ENCODE results near the gene SCD. TPM values are rescaled to one million over a fixed set of nuclear protein-coding genes. Genes with fewer than 3 reads are reported as not detected.

SCD gene
- total RNA-seq, 1 experiment from 2014 or later = 449 TPM

DNA sequence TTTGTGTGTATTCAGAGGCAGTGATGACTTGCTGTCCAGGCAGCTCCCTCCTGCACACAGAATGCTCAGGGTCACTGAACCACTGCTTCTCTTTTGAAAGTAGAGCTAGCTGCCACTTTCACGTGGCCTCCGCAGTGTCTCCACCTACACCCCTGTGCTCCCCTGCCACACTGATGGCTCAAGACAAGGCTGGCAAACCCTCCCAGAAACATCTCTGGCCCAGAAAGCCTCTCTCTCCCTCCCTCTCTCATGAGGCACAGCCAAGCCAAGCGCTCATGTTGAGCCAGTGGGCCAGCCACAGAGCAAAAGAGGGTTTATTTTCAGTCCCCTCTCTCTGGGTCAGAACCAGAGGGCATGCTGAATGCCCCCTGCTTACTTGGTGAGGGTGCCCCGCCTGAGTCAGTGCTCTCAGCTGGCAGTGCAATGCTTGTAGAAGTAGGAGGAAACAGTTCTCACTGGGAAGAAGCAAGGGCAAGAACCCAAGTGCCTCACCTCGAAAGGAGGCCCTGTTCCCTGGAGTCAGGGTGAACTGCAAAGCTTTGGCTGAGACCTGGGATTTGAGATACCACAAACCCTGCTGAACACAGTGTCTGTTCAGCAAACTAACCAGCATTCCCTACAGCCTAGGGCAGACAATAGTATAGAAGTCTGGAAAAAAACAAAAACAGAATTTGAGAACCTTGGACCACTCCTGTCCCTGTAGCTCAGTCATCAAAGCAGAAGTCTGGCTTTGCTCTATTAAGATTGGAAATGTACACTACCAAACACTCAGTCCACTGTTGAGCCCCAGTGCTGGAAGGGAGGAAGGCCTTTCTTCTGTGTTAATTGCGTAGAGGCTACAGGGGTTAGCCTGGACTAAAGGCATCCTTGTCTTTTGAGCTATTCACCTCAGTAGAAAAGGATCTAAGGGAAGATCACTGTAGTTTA lies 15.8 kb downstream of the SCD start:
- no peaks in the 10 kb centered on the region for H3K27me3 ChIP-seq (replicated peaks; ENCODE audit: control insufficient read depth, insufficient read depth, low read length)
- no peak for TF ChIP-seq CTCF (IDR thresholded peaks at IDR 0.05; ENCODE audit: insufficient read depth in 1 of 2, low read depth in 1 of 2, low read length in 1 of 2, severe bottlenecking in 1 of 2, unreplicated experiment in 1 of 2)
- BruUV-seq (replicated peaks) = no TSS peak
- Mint-ChIP-seq H3K27me3 (ENCODE audit: insufficient read depth, unreplicated experiment) (no peaks in the 10 kb centered on the region), H3K4me1 (ENCODE audit: low read depth, unreplicated experiment) (peaks cover 40% of the 10 kb centered on the region), H3K27ac (ENCODE audit: unreplicated experiment) (peak overlapping the region; percentile 76), H3K9me3 (ENCODE audit: unreplicated experiment) (peaks cover 1% of the 10 kb centered on the region), H3K4me3 (ENCODE audit: unreplicated experiment) (no peak overlapping the region), H3K36me3 (ENCODE audit: insufficient read depth, unreplicated experiment) (peaks cover 60% of the 10 kb centered on the region)
- H3K4me1 ChIP-seq = peaks cover 41% of the 10 kb centered on the region
- CTCF ChIA-PET = interaction anchor here (1.1 kb wide), 1 partner anchor 20 kb away, joined by 3 read pairs; no protein-coding TSS in a partner anchor
- H3K36me3 ChIP-seq (ENCODE audit: control insufficient read depth, insufficient read depth, low read length) = peaks cover 2% of the 10 kb centered on the region; the same call in 1 of the 2 replicates
- no peak for DNase-seq
- no peaks in the 10 kb centered on the region for H3K9me3 ChIP-seq
- POLR2A ChIA-PET = no interaction called here
- intact Hi-C loops (cut with micrococcal nuclease; ENCODE audit: unreplicated experiment) = no loop called here
- H3K4me3 ChIP-seq (ENCODE audit: low read depth, low read length) = no peak overlapping the region

DNA sequence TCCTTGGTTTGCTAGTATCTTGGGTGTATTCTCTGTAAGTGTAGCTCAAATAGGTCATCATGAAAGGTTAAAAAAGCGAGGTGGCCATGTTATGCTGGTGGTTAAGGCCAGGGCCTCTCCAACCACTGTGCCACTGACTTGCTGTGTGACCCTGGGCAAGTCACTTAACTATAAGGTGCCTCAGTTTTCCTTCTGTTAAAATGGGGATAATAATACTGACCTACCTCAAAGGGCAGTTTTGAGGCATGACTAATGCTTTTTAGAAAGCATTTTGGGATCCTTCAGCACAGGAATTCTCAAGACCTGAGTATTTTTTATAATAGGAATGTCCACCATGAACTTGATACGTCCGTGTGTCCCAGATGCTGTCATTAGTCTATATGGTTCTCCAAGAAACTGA lies 17.1 kb downstream of the SCD start:
- no peak overlapping the region for H3K4me3 Mint-ChIP-seq (ENCODE audit: unreplicated experiment)
- BruUV-seq (replicated peaks) = TSS peak; percentile 33
- peaks cover 32% of the 10 kb centered on the region for H3K4me1 Mint-ChIP-seq (ENCODE audit: low read depth, unreplicated experiment)
- no peak for DNase-seq
- intact Hi-C loops (cut with micrococcal nuclease; ENCODE audit: unreplicated experiment) = no loop called here
- Histone ChIP-seq H3K4me1 (peaks cover 29% of the 10 kb centered on the region), H3K9me3 (no peaks in the 10 kb centered on the region), H3K4me3 (ENCODE audit: low read depth, low read length) (no peak overlapping the region), H3K36me3 (ENCODE audit: control insufficient read depth, insufficient read depth, low read length) (0 out of 2 replicates have a peak, but pooled peaks cover 2% of the 10 kb centered on the region), H3K27me3 (replicated peaks; ENCODE audit: control insufficient read depth, insufficient read depth, low read length) (no peaks in the 10 kb centered on the region)
- TF ChIP-seq CTCF (IDR thresholded peaks at IDR 0.05; ENCODE audit: insufficient read depth in 1 of 2, low read depth in 1 of 2, low read length in 1 of 2, severe bottlenecking in 1 of 2, unreplicated experiment in 1 of 2) = no peak
- no peaks in the 10 kb centered on the region for H3K27me3 Mint-ChIP-seq (ENCODE audit: insufficient read depth, unreplicated experiment)
- ChIA-PET POLR2A (no interaction called here), CTCF (interaction anchor here (1.1 kb wide), 1 partner anchor 21 kb away, joined by 3 read pairs; no protein-coding TSS in a partner anchor)
- no peaks in the 10 kb centered on the region for H3K9me3 Mint-ChIP-seq (ENCODE audit: unreplicated experiment)
- H3K27ac Mint-ChIP-seq (ENCODE audit: unreplicated experiment) = no peak overlapping the region
- H3K36me3 Mint-ChIP-seq (ENCODE audit: insufficient read depth, unreplicated experiment) = peaks cover 51% of the 10 kb centered on the region

DNA sequence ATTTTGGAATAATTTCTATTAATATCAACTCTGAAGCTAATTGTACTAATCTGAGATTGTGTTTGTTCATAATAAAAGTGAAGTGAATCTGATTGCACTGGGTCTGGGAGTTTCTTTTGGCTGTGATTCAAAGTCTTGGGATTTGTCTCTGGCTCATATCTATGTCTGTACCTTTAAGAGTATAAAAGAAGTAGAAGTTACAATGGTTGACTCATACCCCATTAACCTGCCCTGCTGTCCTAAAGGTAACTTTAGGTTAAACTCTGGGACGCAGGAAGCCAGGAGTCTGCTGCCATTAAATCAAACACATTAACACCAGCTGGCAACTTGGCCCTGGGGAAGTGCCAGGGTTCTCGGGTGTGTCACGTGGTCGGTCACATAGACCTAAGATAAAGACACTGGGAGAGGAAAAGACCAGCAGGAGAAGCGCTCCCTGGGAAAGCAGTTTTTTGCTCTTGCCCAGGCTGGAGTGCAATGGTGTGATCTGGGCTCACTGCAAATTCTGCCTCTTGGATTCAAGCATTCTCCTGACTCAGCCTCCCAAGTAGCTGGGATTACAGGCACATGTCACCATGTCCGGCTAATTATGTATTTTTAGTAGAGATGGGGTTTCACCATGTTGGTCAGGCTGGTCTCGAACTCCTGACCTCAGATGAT lies 17.8 kb downstream of the SCD start:
- POLR2A ChIA-PET = no interaction called here
- Histone ChIP-seq H3K36me3 (ENCODE audit: control insufficient read depth, insufficient read depth, low read length) (0 out of 2 replicates have a peak, but pooled peaks cover 2% of the 10 kb centered on the region), H3K9me3 (no peaks in the 10 kb centered on the region), H3K4me1 (peaks cover 22% of the 10 kb centered on the region), H3K27me3 (replicated peaks; ENCODE audit: control insufficient read depth, insufficient read depth, low read length) (no peaks in the 10 kb centered on the region), H3K4me3 (ENCODE audit: low read depth, low read length) (no peak overlapping the region)
- Mint-ChIP-seq H3K27ac (ENCODE audit: unreplicated experiment) (peak overlapping the region; percentile 17), H3K4me3 (ENCODE audit: unreplicated experiment) (no peak overlapping the region), H3K36me3 (ENCODE audit: insufficient read depth, unreplicated experiment) (peaks cover 45% of the 10 kb centered on the region), H3K27me3 (ENCODE audit: insufficient read depth, unreplicated experiment) (no peaks in the 10 kb centered on the region), H3K4me1 (ENCODE audit: low read depth, unreplicated experiment) (peaks cover 26% of the 10 kb centered on the region), H3K9me3 (ENCODE audit: unreplicated experiment) (no peaks in the 10 kb centered on the region)
- intact Hi-C loops (cut with micrococcal nuclease; ENCODE audit: unreplicated experiment) = no loop called here
- BruUV-seq (replicated peaks) = no TSS peak
- CTCF ChIA-PET = no interaction called here
- no peak for TF ChIP-seq CTCF (IDR thresholded peaks at IDR 0.05; ENCODE audit: insufficient read depth in 1 of 2, low read depth in 1 of 2, low read length in 1 of 2, severe bottlenecking in 1 of 2, unreplicated experiment in 1 of 2)
- DNase-seq = no peak

All from Caco-2 (cell line).